Left ventricle myocardium inferior (tissue), 1 donor: ENCODE data around the gene CRADD. TPM values are rescaled to one million over a fixed set of nuclear protein-coding genes. Genes with fewer than 3 reads are reported as not detected.
"Not testable (repeated sequence)": the region's sequence is repeated elsewhere in the genome, so short reads cannot be mapped to it uniquely, and the experiment has no call there.

ENCODE experiments used
- DNase-seq: peaks from one replicate; pipeline ENCODE4 v3.0.0-alpha.2; 2020
- H3K27ac ChIP-seq: fragments of 200-600 bp; replicated peaks from 2 replicates; pipeline ENCODE4 v1.8.0; 2021
- H3K27me3 ChIP-seq: fragments of 200-600 bp; 2 replicates; pipeline ENCODE4 v1.8.0; 2021; ENCODE audit warnings: low read depth
- H3K36me3 ChIP-seq: fragments of 200-600 bp; 2 replicates; pipeline ENCODE4 v1.8.0; 2021
- H3K4me1 ChIP-seq: fragments of 200-600 bp; 2 replicates; pipeline ENCODE4 v1.8.0; 2021
- H3K4me3 ChIP-seq: fragments of 200-600 bp; 2 replicates; pipeline ENCODE4 v1.8.0; 2021; ENCODE audit warnings: mild to moderate bottlenecking, moderate library complexity
- H3K9me3 ChIP-seq: fragments of 200-600 bp; replicated peaks from 2 replicates; pipeline ENCODE4 v1.8.0; 2021
- CTCF ChIP-seq: fragments of 200-600 bp; IDR thresholded peaks from 2 replicates; pipeline ENCODE4 v1.8.0; 2021; ENCODE audit warnings: antibody characterized with exemption, mild to moderate bottlenecking, borderline replicate concordance
- intact Hi-C: fragments of 100-400 bp; cut with micrococcal nuclease; formaldehyde crosslinking; loops from one replicate; pipeline ENCODE4 v1.11.0; 2022
- total RNA-seq: library from RNA; stranded (reverse); fragmentation: NEBNext Ultra II Directional; extraction: Animal tissue kit (Norgen Biotek cat#: 25700); gene quantifications from one replicate; pipeline ENCODE4 v1.2.1, GENCODE V29; 2021
- donor health status: DM: no; HTN: yes; CAD: no; lungs with severe emphysema.

The CRADD gene
- total RNA-seq, 1 donor from 2014 or later: 46.4 TPM

GRCh38 chr12:93710574-93710926 is 33.4 kb downstream of the CRADD start:
- peaks cover 29% of the 10 kb centered on the region for H3K9me3 ChIP-seq
- no peak overlapping the region for H3K27ac ChIP-seq

GRCh38 chr12:93711502-93711901 is 34.3 kb downstream of the CRADD start:
- Histone ChIP-seq H3K27ac (peak overlapping the region; percentile 79), H3K9me3 (peaks cover 29% of the 10 kb centered on the region), H3K4me1 (peaks cover 56% of the 10 kb centered on the region)
- H3K36me3 ChIP-seq, H3K4me3 ChIP-seq, intact Hi-C loops, DNase-seq, H3K27me3 ChIP-seq: not testable (repeated sequence)

More at GRCh38 chr12:93710574-93710926, 33.4 kb downstream of the CRADD start:
- H3K27me3 ChIP-seq: no peaks in the 10 kb centered on the region
- peaks cover 66% of the 10 kb centered on the region for H3K4me1 ChIP-seq
- intact Hi-C loops: no loop called here
- TF ChIP-seq CTCF: no peak
- H3K4me3 ChIP-seq: no peak overlapping the region
- no peak for DNase-seq
- H3K36me3 ChIP-seq: peaks cover 9% of the 10 kb centered on the region

- Histone ChIP-seq H3K27ac (peak overlapping the region; percentile 79), H3K27me3 (no peaks in the 10 kb centered on the region), H3K36me3 (peaks cover 9% of the 10 kb centered on the region), H3K9me3 (peaks cover 29% of the 10 kb centered on the region), H3K4me3 (no peak overlapping the region), H3K4me1 (peaks cover 51% of the 10 kb centered on the region)
- DNase-seq: no peak
- intact Hi-C loops: no loop called here
- no peak for TF ChIP-seq CTCF
Measured at GRCh38 chr12:93712200-93712599, 35.0 kb downstream of the CRADD start.

- no peak overlapping the region for H3K4me3 ChIP-seq
- peak overlapping the region; percentile 79 for H3K27ac ChIP-seq
- TF ChIP-seq CTCF: no peak
- H3K36me3 ChIP-seq: peaks cover 9% of the 10 kb centered on the region
- H3K4me1 ChIP-seq: peaks cover 51% of the 10 kb centered on the region
- intact Hi-C loops: no loop called here
- peaks cover 32% of the 10 kb centered on the region for H3K9me3 ChIP-seq
- DNase-seq: no peak
- no peaks in the 10 kb centered on the region for H3K27me3 ChIP-seq
Measured at GRCh38 chr12:93713060-93713459, 35.9 kb downstream of the CRADD start.

GRCh38 chr12:93713800-93714199 is 36.6 kb downstream of the CRADD start:
- peaks cover 51% of the 10 kb centered on the region for H3K4me1 ChIP-seq
- H3K36me3 ChIP-seq: peaks cover 9% of the 10 kb centered on the region
- no peak for TF ChIP-seq CTCF
- no peak for DNase-seq
- H3K27ac ChIP-seq: peak overlapping the region; percentile 79
- H3K4me3 ChIP-seq: no peak overlapping the region
- peaks cover 32% of the 10 kb centered on the region for H3K9me3 ChIP-seq
- no peaks in the 10 kb centered on the region for H3K27me3 ChIP-seq
- intact Hi-C loops: no loop called here

- H3K36me3 ChIP-seq: peaks cover 7% of the 10 kb centered on the region
- DNase-seq: no peak
- peak overlapping the region; percentile 29 for H3K4me3 ChIP-seq
- intact Hi-C loops: no loop called here
- peak overlapping the region; percentile 79 for H3K27ac ChIP-seq
- H3K27me3 ChIP-seq: no peaks in the 10 kb centered on the region
- no peak for TF ChIP-seq CTCF
- H3K9me3 ChIP-seq: peaks cover 27% of the 10 kb centered on the region
- peaks cover 51% of the 10 kb centered on the region for H3K4me1 ChIP-seq
Measured at GRCh38 chr12:93714382-93714781, 37.2 kb downstream of the CRADD start.
